DMS153 (cell line): ENCODE measurements around the gene VCL.
"Not testable (repeated sequence)": the region's sequence is repeated elsewhere in the genome, so short reads cannot be mapped to it uniquely, and the experiment has no call there.

Experiments
- DNase-seq: peaks from one replicate; lab custom pipeline; 2025; lab: John Stamatoyannopoulos, UW

VCL gene

GRCh38 chr10:74039561-74040145 lies 41.7 kb downstream of the VCL start:
- DNase-seq = no peak

- DNase-seq = no peak
Observed at GRCh38 chr10:74040200-74041126, 42.5 kb downstream of the VCL start.

- DNase-seq = no peak
Observed at GRCh38 chr10:74044419-74044818, 46.5 kb downstream of the VCL start.

- no peak for DNase-seq
Observed at GRCh38 chr10:74047304-74047703, 49.4 kb downstream of the VCL start.

- DNase-seq = no peak
Observed at GRCh38 chr10:74047871-74048270, 50.0 kb downstream of the VCL start.

- no peak for DNase-seq
Observed at GRCh38 chr10:74048433-74048832, 50.5 kb downstream of the VCL start.

- DNase-seq = no peak
Observed at GRCh38 chr10:74049955-74050354, 52.0 kb downstream of the VCL start.

GRCh38 chr10:74050653-74051052 lies 52.7 kb downstream of the VCL start:
- no peak for DNase-seq

GRCh38 chr10:74051736-74052342 lies 53.9 kb downstream of the VCL start:
- DNase-seq = no peak

GRCh38 chr10:74052994-74053393 lies 55.1 kb downstream of the VCL start:
- no peak for DNase-seq

- no peak for DNase-seq
Observed at GRCh38 chr10:74055383-74056049, 57.6 kb downstream of the VCL start.

GRCh38 chr10:74056050-74056818 lies 58.3 kb downstream of the VCL start:
- DNase-seq = no peak

GRCh38 chr10:74058071-74058470 lies 60.2 kb downstream of the VCL start:
- peak; percentile 61 for DNase-seq

GRCh38 chr10:74058658-74059057 lies 60.7 kb downstream of the VCL start:
- peak; percentile 60 for DNase-seq

GRCh38 chr10:74061104-74061503 lies 63.2 kb downstream of the VCL start:
- DNase-seq = no peak

GRCh38 chr10:74061978-74062377 lies 64.1 kb downstream of the VCL start:
- not testable (repeated sequence) for DNase-seq

- no peak for DNase-seq
Observed at GRCh38 chr10:74063256-74063655, 65.3 kb downstream of the VCL start.

GRCh38 chr10:74067373-74068352 lies 69.7 kb downstream of the VCL start:
- no peak for DNase-seq

GRCh38 chr10:74071157-74071556 lies 73.2 kb downstream of the VCL start:
- DNase-seq = no peak

- no peak for DNase-seq
Observed at GRCh38 chr10:74072503-74072902, 74.6 kb downstream of the VCL start.

GRCh38 chr10:74075906-74076305 lies 78.0 kb downstream of the VCL start:
- no peak for DNase-seq
